Esophagus muscularis mucosa (tissue), 4 donors: ENCODE measurements around the gene CD300LG. TPM values are rescaled to one million over a fixed set of nuclear protein-coding genes. Genes with fewer than 3 reads are reported as not detected.

Experiments used
- DNase-seq: peaks from one replicate; pipeline ENCODE4 v3.0.0-alpha.2; 2017; ENCODE audit errors: extremely low spot score
- H3K27ac ChIP-seq, 4 donors: fragments of 200-600 bp; sonication (generic); replicated peaks in 1 of 4; 1 replicate in 3 of 4; 2 replicates in 1 of 4; pipeline ENCODE4 v1.5.1; 2016 to 2019; ENCODE audit warnings: mild to moderate bottlenecking in 1 of 4
- H3K27me3 ChIP-seq, 4 donors: fragments of 200-600 bp; sonication (generic); one replicate each; pipeline versions ENCODE4 v1.5.1 to v1.6.0; 2016 to 2019
- H3K36me3 ChIP-seq, 4 donors: fragments of 200-600 bp; sonication (generic); one replicate each; pipeline ENCODE4 v1.5.1; 2016 to 2019
- H3K4me1 ChIP-seq, 4 donors: fragments of 200-600 bp; sonication (generic); one replicate each; pipeline ENCODE4 v1.5.1; 2016 to 2019
- H3K4me3 ChIP-seq, 4 donors: fragments of 200-600 bp; sonication (generic); 1 replicate in 2 of 4; 2 replicates in 2 of 4; pipeline ENCODE4 v1.5.1; 2016 to 2019; ENCODE audit warnings: mild to moderate bottlenecking in 4 of 4, moderate library complexity in 1 of 4
- H3K9me3 ChIP-seq, 4 donors: fragments of 200-600 bp; sonication (generic); 1 replicate in 3 of 4; 2 replicates in 1 of 4; pipeline ENCODE4 v1.5.1; 2016 to 2019
- CTCF ChIP-seq, 3 experiments: fragments of 200-600 bp in 2 of 3; fragments of 450-650 bp in 1 of 3; sonication (generic) in 2 of 3; IDR thresholded peaks; one replicate each; pipeline ENCODE4 v1.5.1; 2017 to 2019; ENCODE audit warnings: antibody characterized with exemption in 3 of 3, mild to moderate bottlenecking in 2 of 3, moderate library complexity in 1 of 3
- EP300 ChIP-seq: sonication (generic); formaldehyde crosslinking; IDR thresholded peaks from one replicate; pipeline ENCODE4 v1.6.1; 2017; ENCODE audit warnings: antibody characterized with exemption
- POLR2A ChIP-seq: fragments of 450-650 bp; IDR thresholded peaks from one replicate; pipeline ENCODE4 v1.6.1; 2017; ENCODE audit warnings: antibody characterized with exemption, moderate library complexity, mild to moderate bottlenecking, low read depth
- POLR2AphosphoS5 ChIP-seq, 2 donors: sonication (generic); formaldehyde crosslinking; IDR thresholded peaks; one replicate each; pipeline ENCODE4 v1.6.1; 2017; ENCODE audit warnings: antibody characterized with exemption in 2 of 2
- WGBS: methylation state at CpG from one replicate; pipeline ENCODE4 v1.1.5; 2018; 5-methylcytosine and 5-hydroxymethylcytosine counted together
- intact Hi-C: fragments of 100-400 bp; cut with DNase I; formaldehyde crosslinking; loops from one replicate; pipeline ENCODE4 v1.15.1; 2023
- total RNA-seq, 4 donors: library from RNA; depleted of rRNA; stranded (reverse); fragments of >200 nt; gene quantifications; one replicate each; pipeline versions ENCODE4 v1.1.0 to v1.2.1, GENCODE V29; 2016

CD300LG gene
- total RNA-seq, 4 donors from 2014 or later: 0.83 to 12.0 (median 7.3) TPM

- Histone ChIP-seq H3K4me1 (peaks cover 30 to 52% (median 41%) of the 10 kb centered on the region in 4 donors), H3K4me3 (no peak overlapping the region), H3K36me3 (peaks cover 0 to 32% (median 12%) of the 10 kb centered on the region in 4 donors), H3K27ac (no peak overlapping the region), H3K27me3 (peaks cover 0 to 19% (median 0%) of the 10 kb centered on the region in 4 donors), H3K9me3 (no peaks in the 10 kb centered on the region)
- 52% methylated on average over 7 of the region's 7 CpGs for WGBS
- DNase-seq: no peak
- no peak for TF ChIP-seq CTCF (IDR thresholded peaks at IDR 0.05)
- no peak for TF ChIP-seq POLR2AphosphoS5 (IDR thresholded peaks at IDR 0.05)
- TF ChIP-seq EP300: no peak
- TF ChIP-seq POLR2A: no peak
- intact Hi-C loops: loop anchor here (10.0 kb wide), 1 partner anchor 243 kb away; the partner anchor contains the start of gene HROB
Measured at GRCh38 chr17:43901861-43902589, 55.0 kb downstream of the CD300LG start.

- H3K27me3 ChIP-seq: peaks cover 0 to 24% (median 0%) of the 10 kb centered on the region in 4 donors
- intact Hi-C loops: loop anchor here (10.0 kb wide), 1 partner anchor 239 kb away; the partner anchor contains the start of gene HROB
- DNase-seq: no peak
- TF ChIP-seq POLR2A (no peak), POLR2AphosphoS5 (IDR thresholded peaks at IDR 0.05) (no peak), EP300 (no peak), CTCF (IDR thresholded peaks at IDR 0.05) (no peak)
- peaks cover 31 to 62% (median 49%) of the 10 kb centered on the region in 4 donors for H3K4me1 ChIP-seq
- peak overlapping the region; percentile 95 to 97 (median 96) for H3K27ac ChIP-seq
- peak overlapping the region; percentile 77 to 86 (median 86) for H3K4me3 ChIP-seq
- no peaks in the 10 kb centered on the region for H3K9me3 ChIP-seq
- 37% methylated on average over 3 of the region's 3 CpGs for WGBS
- H3K36me3 ChIP-seq: peaks cover 0 to 19% (median 6%) of the 10 kb centered on the region in 4 donors
Measured at GRCh38 chr17:43905400-43905984, 58.5 kb downstream of the CD300LG start.

- WGBS: 8% methylated on average over 13 of the region's 37 CpGs
- DNase-seq: peak; percentile 94
- Histone ChIP-seq H3K27me3 (peaks cover 0 to 24% (median 0%) of the 10 kb centered on the region in 4 donors), H3K4me3 (peak overlapping the region; percentile 77 to 86 (median 86)), H3K36me3 (peaks cover 0 to 19% (median 6%) of the 10 kb centered on the region in 4 donors), H3K27ac (peak overlapping the region; percentile 95 to 97 (median 96)), H3K9me3 (no peaks in the 10 kb centered on the region), H3K4me1 (peaks cover 24 to 55% (median 42%) of the 10 kb centered on the region in 4 donors)
- intact Hi-C loops: loop anchor here (10.0 kb wide), 1 partner anchor 239 kb away; the partner anchor contains the start of gene HROB
- TF ChIP-seq POLR2AphosphoS5 (IDR thresholded peaks at IDR 0.05) (peak; percentile 47 to 64), POLR2A (no peak), CTCF (IDR thresholded peaks at IDR 0.05) (peak in 1 of 3 experiments; percentile 8)
Measured at GRCh38 chr17:43905985-43906852, 59.2 kb downstream of the CD300LG start.

- H3K27ac ChIP-seq: peak overlapping the region; percentile 95 to 97 (median 96)
Measured at GRCh38 chr17:43906951-43907424, 60.0 kb downstream of the CD300LG start.

More at GRCh38 chr17:43906951-43907424, 60.0 kb downstream of the CD300LG start:
- Histone ChIP-seq H3K4me3 (peak overlapping the region; percentile 77 to 86 (median 86)), H3K9me3 (no peaks in the 10 kb centered on the region), H3K36me3 (peaks cover 0 to 17% (median 6%) of the 10 kb centered on the region in 4 donors), H3K27me3 (peaks cover 0 to 24% (median 0%) of the 10 kb centered on the region in 4 donors), H3K4me1 (peaks cover 22 to 47% (median 38%) of the 10 kb centered on the region in 4 donors)
- DNase-seq: no peak
- TF ChIP-seq POLR2A: no peak
- TF ChIP-seq POLR2AphosphoS5 (IDR thresholded peaks at IDR 0.05): no peak
- TF ChIP-seq CTCF (IDR thresholded peaks at IDR 0.05): no peak
- TF ChIP-seq EP300: no peak
- WGBS: under 1% methylated on average over 14 of the region's 29 CpGs
- intact Hi-C loops: loop anchor here (10.0 kb wide), 1 partner anchor 238 kb away; the partner anchor contains the start of gene HROB
